M059J (cell line): ENCODE results near the gene NPHS1. TPM values are rescaled to one million over a fixed set of nuclear protein-coding genes. Genes with fewer than 3 reads are reported as not detected.
A peak's percentile ranks its signal among the peaks of the same experiment; 100 is the strongest.
"Not testable (repeated sequence)": the region's sequence is repeated elsewhere in the genome, so short reads cannot be mapped to it uniquely, and the experiment has no call there.

Experiments used
- DNase-seq: peaks from one replicate; pipeline ENCODE4 v3.0.0-alpha.2; 2012; ENCODE audit warnings: low read depth
- total RNA-seq: library from RNA; depleted of rRNA; stranded (reverse); fragments of >200 nt; shearing (Covaris generic); gene quantifications from 2 replicates; pipeline ENCODE4 v1.2.3, GENCODE V29; 2014

NPHS1 gene
- total RNA-seq, 1 experiment from 2014 or later = not detected

- DNase-seq = peak; percentile 90
Measured at GRCh38 chr19:35879770-35880317, 27.5 kb upstream of the NPHS1 start.

GRCh38 chr19:35879068-35879467 lies 26.8 kb upstream of the NPHS1 start:
- DNase-seq = no peak

- no peak for DNase-seq
Measured at GRCh38 chr19:35874392-35874930, 22.2 kb upstream of the NPHS1 start.

- peak; percentile 12 for DNase-seq
Measured at GRCh38 chr19:35872180-35872579, 19.9 kb upstream of the NPHS1 start.

GRCh38 chr19:35871611-35872010 lies 19.3 kb upstream of the NPHS1 start:
- no peak for DNase-seq

GRCh38 chr19:35870798-35871197 lies 18.5 kb upstream of the NPHS1 start:
- no peak for DNase-seq

GRCh38 chr19:35870124-35870736 lies 17.9 kb upstream of the NPHS1 start:
- not testable (repeated sequence) for DNase-seq

- DNase-seq = peak; percentile 49
Measured at GRCh38 chr19:35869327-35870123, 17.2 kb upstream of the NPHS1 start.

GRCh38 chr19:35868823-35869326 lies 16.6 kb upstream of the NPHS1 start:
- DNase-seq = no peak

GRCh38 chr19:35868172-35868822 lies 16.0 kb upstream of the NPHS1 start, which contains the start of gene APLP1:
Gene APLP1 (plus strand): TSS chr19:35868574. CDS start chr19:35868637, 63 bp downstream.
- DNase-seq = peak; percentile 52

GRCh38 chr19:35863018-35863417 lies 10.7 kb upstream of the NPHS1 start:
- DNase-seq = no peak

GRCh38 chr19:35862528-35862927 lies 10.2 kb upstream of the NPHS1 start:
- no peak for DNase-seq

GRCh38 chr19:35861640-35862160 lies 9.4 kb upstream of the NPHS1 start:
- no peak for DNase-seq

- DNase-seq = no peak
Measured at GRCh38 chr19:35860818-35861639, 8.7 kb upstream of the NPHS1 start.

GRCh38 chr19:35860436-35860817 lies 8.1 kb upstream of the NPHS1 start:
- DNase-seq = no peak

GRCh38 chr19:35859414-35859813 lies 7.1 kb upstream of the NPHS1 start:
- DNase-seq = no peak

- DNase-seq = no peak
Measured at GRCh38 chr19:35858311-35858710, 6.0 kb upstream of the NPHS1 start.

- DNase-seq = no peak
Measured at GRCh38 chr19:35856546-35857149, 4.3 kb upstream of the NPHS1 start, which contains the start of gene KIRREL2. Gene KIRREL2 (plus strand): TSS chr19:35856911. CDS start chr19:35857120, 209 bp downstream.

- DNase-seq = no peak
Measured at GRCh38 chr19:35853038-35853756, 893 bp upstream of the NPHS1 start.
